GM12892 (cell line): ENCODE results near the gene G6PC2.

Experiments
- POLR2A ChIP-seq: IDR thresholded peaks from 2 replicates; pipeline ENCODE4 v1.6.1; 2011; ENCODE audit warnings: low read depth, low read length, control low read depth
- POLR2AphosphoS5 ChIP-seq: IDR thresholded peaks from 2 replicates; pipeline ENCODE4 v1.6.1; 2011; ENCODE audit warnings: low read depth, low read length, control low read depth
- TAF1 ChIP-seq: IDR thresholded peaks from 2 replicates; pipeline ENCODE4 v1.6.1; 2011; ENCODE audit warnings: low read depth, mild to moderate bottlenecking, control low read depth, low read length, borderline replicate concordance

DNA sequence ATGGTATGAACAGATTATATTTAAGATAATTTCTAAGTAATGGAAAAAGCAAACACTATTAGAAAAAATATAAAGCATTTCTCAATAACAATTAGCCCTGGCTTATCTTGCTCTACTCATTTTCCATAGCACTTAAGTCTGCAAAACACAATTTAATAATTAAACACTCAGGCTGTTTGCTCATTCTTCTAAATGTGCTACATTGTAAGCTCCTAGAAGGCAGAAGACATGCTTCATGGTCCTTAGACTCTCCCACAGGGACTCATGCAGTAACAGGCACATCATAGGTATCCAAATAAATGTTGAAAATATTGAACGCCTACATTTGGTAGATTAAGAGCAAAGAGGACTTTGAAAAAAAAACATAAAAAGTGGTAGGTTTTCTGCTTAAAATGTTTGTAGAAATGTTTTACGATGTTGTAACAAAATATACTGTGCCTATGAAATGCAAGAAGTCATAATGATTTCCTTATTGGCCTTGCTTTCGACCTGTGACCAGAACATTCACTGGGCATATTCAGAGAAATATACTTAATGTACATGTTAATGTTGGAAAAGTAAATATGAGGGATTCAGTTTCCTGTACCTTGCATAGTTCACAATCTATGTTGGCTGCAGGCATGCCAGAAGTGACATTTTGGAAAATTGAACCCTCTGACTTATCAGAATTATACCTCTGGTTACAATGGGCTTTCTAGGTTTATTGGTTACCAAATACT is 27.2 kb downstream of the G6PC2 start:
- TF ChIP-seq POLR2AphosphoS5 (no peak), TAF1 (no peak), POLR2A (no peak)
